ENCODE measurements around the gene STN1. TPM values are rescaled to one million over a fixed set of nuclear protein-coding genes. Genes with fewer than 3 reads are reported as not detected.
A peak's percentile ranks its signal among the peaks of the same experiment; 100 is the strongest.

STN1 gene
- total RNA-seq, 4 donors from 2014 or later, result 20.0 to 29.2 (median 27.0) TPM

DNA sequence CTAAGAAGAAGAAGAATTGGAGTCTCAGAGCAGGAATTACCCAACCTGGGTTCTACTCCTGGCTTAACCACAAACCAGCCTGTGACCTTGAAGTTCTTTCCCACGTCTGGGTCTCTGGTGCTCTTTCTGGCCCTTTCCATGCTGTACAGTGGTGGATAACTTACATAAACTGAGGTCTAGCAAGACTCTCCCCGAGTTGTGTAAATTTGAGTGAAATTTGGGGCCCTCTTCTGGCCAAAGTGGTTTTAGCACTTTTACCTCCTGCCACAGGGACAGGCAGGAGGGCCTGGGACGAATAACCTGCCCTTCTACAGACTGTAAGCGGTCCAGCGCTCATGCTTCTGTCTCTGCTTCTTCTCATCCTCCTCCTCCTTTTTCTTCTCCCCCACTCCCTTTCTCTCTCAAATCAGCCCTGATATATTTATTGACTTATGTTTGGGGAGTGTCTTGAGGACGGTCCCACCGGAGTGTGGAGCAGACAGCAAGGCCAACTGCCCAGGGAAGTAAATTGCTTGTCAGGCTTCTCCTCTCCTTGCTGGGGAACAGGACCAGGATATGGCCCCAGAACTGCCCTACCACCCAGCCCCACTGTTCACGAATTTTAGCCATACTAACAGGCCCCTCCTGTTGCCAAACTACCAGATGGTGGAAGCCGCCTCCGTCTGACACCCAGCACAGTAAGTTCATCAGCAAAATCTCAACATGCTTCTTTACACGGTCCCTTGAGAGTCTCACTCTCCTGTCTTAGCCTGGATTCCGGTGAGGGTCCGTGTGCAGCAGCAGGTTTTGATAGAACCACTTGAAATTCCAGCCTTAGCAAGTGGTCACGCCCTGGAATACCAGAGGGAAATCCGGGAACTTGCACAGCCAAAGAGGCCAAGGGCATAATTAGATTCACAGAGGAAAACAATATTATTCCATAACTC lies 58.6 kb downstream of the STN1 start:
- H3K36me3 ChIP-seq, result no peaks in the 10 kb centered on the region
- H3K4me3 ChIP-seq, result no peak overlapping the region
- intact Hi-C loops (cut with DNase I; ENCODE audit: low total_unique reads), result loop anchor here (2.0 to 5.0 kb wide), 2 partner anchors 147 to 262 kb away; no protein-coding TSS in a partner anchor
- DNase-seq, result peak; percentile 66 to 73
- H3K27me3 ChIP-seq, result no peaks in the 10 kb centered on the region
- peaks cover 0 to 1% of the 10 kb centered on the region in 2 donors for H3K9me3 ChIP-seq
- TF ChIP-seq, protein P1, sequence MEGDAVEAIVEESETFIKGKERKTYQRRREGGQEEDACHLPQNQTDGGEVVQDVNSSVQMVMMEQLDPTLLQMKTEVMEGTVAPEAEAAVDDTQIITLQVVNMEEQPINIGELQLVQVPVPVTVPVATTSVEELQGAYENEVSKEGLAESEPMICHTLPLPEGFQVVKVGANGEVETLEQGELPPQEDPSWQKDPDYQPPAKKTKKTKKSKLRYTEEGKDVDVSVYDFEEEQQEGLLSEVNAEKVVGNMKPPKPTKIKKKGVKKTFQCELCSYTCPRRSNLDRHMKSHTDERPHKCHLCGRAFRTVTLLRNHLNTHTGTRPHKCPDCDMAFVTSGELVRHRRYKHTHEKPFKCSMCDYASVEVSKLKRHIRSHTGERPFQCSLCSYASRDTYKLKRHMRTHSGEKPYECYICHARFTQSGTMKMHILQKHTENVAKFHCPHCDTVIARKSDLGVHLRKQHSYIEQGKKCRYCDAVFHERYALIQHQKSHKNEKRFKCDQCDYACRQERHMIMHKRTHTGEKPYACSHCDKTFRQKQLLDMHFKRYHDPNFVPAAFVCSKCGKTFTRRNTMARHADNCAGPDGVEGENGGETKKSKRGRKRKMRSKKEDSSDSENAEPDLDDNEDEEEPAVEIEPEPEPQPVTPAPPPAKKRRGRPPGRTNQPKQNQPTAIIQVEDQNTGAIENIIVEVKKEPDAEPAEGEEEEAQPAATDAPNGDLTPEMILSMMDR (IDR thresholded peaks at IDR 0.05), result peak; percentile 73 to 91 (median 84)
- TF ChIP-seq POLR2A (IDR thresholded peaks at IDR 0.05), result no peak
- no peaks in the 10 kb centered on the region for H3K4me1 ChIP-seq
- no peak overlapping the region for H3K27ac ChIP-seq

DNA sequence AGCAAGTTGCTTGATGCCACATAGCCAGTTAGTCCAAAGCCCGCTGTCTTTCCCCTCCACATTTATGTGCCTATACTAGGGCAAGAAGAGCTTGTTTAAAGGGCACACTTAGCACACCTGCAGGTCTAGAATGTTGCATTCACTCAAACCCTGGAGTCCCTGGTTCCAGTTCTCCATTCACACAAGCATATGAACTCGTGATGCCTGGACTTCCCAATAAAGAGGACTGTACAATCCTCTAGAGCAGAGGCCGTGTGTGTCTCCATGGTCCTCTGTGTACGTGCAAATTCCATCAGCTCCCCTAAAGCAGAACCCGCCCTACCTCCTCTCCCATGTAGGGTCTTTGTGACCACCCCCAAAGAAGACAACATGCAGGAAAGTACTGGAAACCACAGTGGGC lies 59.6 kb downstream of the STN1 start:
- TF ChIP-seq, protein P1 (IDR thresholded peaks at IDR 0.05), result no peak
- no peak for TF ChIP-seq POLR2A (IDR thresholded peaks at IDR 0.05)
- DNase-seq, result no peak
- intact Hi-C loops (cut with DNase I; ENCODE audit: low total_unique reads), result loop anchor here (2.0 to 5.0 kb wide), 2 partner anchors 146 to 261 kb away; no protein-coding TSS in a partner anchor

DNA sequence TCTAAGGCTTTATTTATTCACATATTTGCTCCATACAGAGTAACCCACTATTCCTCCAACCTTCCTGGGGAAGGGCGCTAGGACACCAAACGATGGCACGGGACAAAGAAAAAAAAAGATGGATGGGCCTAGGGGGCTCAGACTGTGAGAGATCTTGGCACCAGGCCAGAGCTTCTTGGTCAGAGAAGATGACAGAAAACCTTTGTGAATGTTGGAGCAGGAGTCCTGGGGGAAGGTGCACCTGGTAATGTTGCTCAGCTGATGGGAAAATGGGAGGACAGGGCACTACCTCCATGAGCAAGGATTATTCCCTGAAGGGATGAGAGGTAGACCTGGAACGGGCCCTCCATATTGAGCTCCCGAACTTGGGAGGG lies 61.2 kb downstream of the STN1 start:
- intact Hi-C loops (cut with DNase I; ENCODE audit: low total_unique reads), result loop anchor here (5.0 kb wide), 1 partner anchor 259 kb away; no protein-coding TSS in a partner anchor
- Histone ChIP-seq H3K27ac (no peak overlapping the region), H3K27me3 (no peaks in the 10 kb centered on the region), H3K36me3 (no peaks in the 10 kb centered on the region), H3K9me3 (no peaks in the 10 kb centered on the region), H3K4me1 (no peaks in the 10 kb centered on the region), H3K4me3 (no peak overlapping the region)
- TF ChIP-seq, protein P1 (IDR thresholded peaks at IDR 0.05), result no peak
- TF ChIP-seq POLR2A (IDR thresholded peaks at IDR 0.05), result no peak
- DNase-seq, result no peak

More for the DNA sequence above, 59.6 kb downstream of the STN1 start:
- H3K36me3 ChIP-seq, result no peaks in the 10 kb centered on the region
- H3K4me1 ChIP-seq, result no peaks in the 10 kb centered on the region
- no peak overlapping the region for H3K27ac ChIP-seq
- H3K9me3 ChIP-seq, result no peaks in the 10 kb centered on the region
- no peak overlapping the region for H3K4me3 ChIP-seq
- H3K27me3 ChIP-seq, result no peaks in the 10 kb centered on the region

DNA sequence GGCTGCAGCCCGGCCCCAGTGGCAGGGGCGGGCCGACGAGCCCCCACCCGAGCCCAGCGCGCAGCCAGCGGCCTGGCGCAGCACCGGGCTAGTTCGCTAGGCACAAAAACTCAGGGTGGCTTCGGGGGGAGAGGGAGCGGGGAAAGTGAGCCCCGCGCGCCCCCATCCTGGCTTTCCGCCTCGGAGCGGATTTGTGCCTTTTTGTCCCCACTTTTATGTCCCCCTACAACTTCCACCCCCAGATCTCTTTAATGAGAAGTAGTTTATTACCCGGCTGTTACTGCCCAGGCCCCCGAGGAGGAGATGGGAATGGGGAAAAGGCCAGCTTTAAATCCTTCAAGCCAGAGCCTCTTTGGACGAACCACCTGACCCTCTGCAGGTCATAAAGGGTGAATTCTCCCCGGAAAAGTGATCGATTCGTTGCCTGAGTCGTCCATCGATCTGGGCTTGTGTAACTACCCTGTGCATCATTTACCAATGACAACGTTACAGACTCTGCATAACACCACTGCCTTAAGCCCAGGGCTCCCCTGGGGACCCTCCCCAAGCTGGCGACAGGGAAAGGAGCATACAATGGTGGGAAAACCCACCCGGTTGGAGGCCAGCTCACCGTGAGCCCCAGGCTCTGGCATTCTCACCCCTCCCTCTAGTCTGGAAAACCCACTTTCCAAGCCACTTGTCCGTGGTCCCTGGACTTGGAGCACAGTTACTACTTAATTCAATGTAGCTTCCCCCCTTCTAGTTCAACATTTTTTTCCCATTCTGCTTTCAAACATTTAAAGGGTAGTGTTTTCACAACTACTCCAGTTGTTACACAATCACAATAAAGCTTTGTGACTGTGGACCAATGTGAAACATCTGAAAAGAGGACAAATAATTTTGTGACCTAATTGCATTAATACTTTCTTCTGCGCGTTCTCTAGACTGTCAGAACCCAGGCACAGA lies 61.9 kb downstream of the STN1 start:
- no peak for TF ChIP-seq POLR2A (IDR thresholded peaks at IDR 0.05)
- TF ChIP-seq, protein P1 (IDR thresholded peaks at IDR 0.05), result no peak
- Histone ChIP-seq H3K27ac (peak overlapping the region; percentile 63 to 74), H3K9me3 (no peaks in the 10 kb centered on the region), H3K4me1 (no peaks in the 10 kb centered on the region), H3K36me3 (no peaks in the 10 kb centered on the region), H3K27me3 (no peaks in the 10 kb centered on the region), H3K4me3 (peak overlapping the region; percentile 46 to 53)
- intact Hi-C loops (cut with DNase I; ENCODE audit: low total_unique reads), result loop anchor here (5.0 kb wide), 1 partner anchor 259 kb away; no protein-coding TSS in a partner anchor
- no peak for DNase-seq
